Esophagus squamous epithelium (tissue), 4 donors: ENCODE measurements around the gene COG5.

Experiments
- CTCF ChIP-seq, 6 experiments: fragments of 450-650 bp in 4 of 6; fragments of 200-600 bp in 2 of 6; sonication (generic) in 2 of 6; IDR thresholded peaks; one replicate each; pipeline ENCODE4 v1.5.1; 2016 to 2019; ENCODE audit warnings: antibody characterized with exemption in 6 of 6, mild to moderate bottlenecking in 4 of 6, moderate library complexity in 4 of 6
- POLR2A ChIP-seq, 4 donors: fragments of 450-650 bp; IDR thresholded peaks; one replicate each; pipeline ENCODE4 v1.6.1; 2017; ENCODE audit warnings: antibody characterized with exemption in 4 of 4, mild to moderate bottlenecking in 4 of 4, moderate library complexity in 3 of 4

GRCh38 chr7:107319724-107320228 is 243.9 kb downstream of the COG5 start:
- TF ChIP-seq POLR2A (IDR thresholded peaks at IDR 0.05) (no peak), CTCF (IDR thresholded peaks at IDR 0.05) (no peak)
